ENCODE data around the gene CIROP. TPM values are rescaled to one million over a fixed set of nuclear protein-coding genes. Genes with fewer than 3 reads are reported as not detected.
A peak's percentile ranks its signal among the peaks of the same experiment; 100 is the strongest.

CIROP gene
- total RNA-seq (not detected), polyA plus RNA-seq (ENCODE audit: insufficient read depth in 1 of 8, insufficient read length in 8 of 8, low replicate concordance in 1 of 8) (not detected)
- long read RNA-seq, donor 1, result 0 reads
- long read RNA-seq, donor 2, result 0 reads
- long read RNA-seq, donor 3, result 0 reads
- long read RNA-seq, donor 4, result 0 reads
- long read RNA-seq, donor 5, result 0 reads
- long read RNA-seq, donor 6, result 0 reads
- long read RNA-seq, donor 7, result 0 reads
- long read RNA-seq, donor 8, result 0 reads
- long read RNA-seq, donor 9, result 0 reads
- long read RNA-seq, donor 10, result 0 reads
- long read RNA-seq, donor 11, result 0 reads

GRCh38 chr14:23104591-23105347 lies at the start of gene CIROP:
Gene CIROP (minus strand): TSS chr14:23104989. CDS start chr14:23104920, 69 bp downstream.
- no peak within 1 kb of the TSS for H3K4me3 ChIP-seq (ENCODE audit: low read length)
- H3K9me3 ChIP-seq (replicated peaks; ENCODE audit: control insufficient read depth, low read depth, low read length), result no peaks in the 10 kb centered on the region
- H3K27ac ChIP-seq (ENCODE audit: low read length), result no peak within 1 kb of the TSS
- peaks cover 12% of the 10 kb centered on the region for H3K27me3 ChIP-seq (ENCODE audit: control insufficient read depth, insufficient read depth, low read length)
- H3K36me3 ChIP-seq (ENCODE audit: control insufficient read depth, insufficient read depth, low read length), result no peaks in the 10 kb centered on the region
- WGBS (ENCODE audit: insufficient coverage), result 32% methylated on average over 4 of the region's 11 CpGs
- DNase-seq, result no peak
- peaks cover 4% of the 10 kb centered on the region for H3K4me1 ChIP-seq (ENCODE audit: control insufficient read depth, insufficient read depth, low read length)

GRCh38 chr14:23153851-23154796 lies 49.3 kb upstream of the CIROP start:
- 12% methylated on average over 20 of the region's 28 CpGs for WGBS (ENCODE audit: insufficient coverage)
- peak; percentile 93 for DNase-seq

GRCh38 chr14:23151342-23151741 lies 46.6 kb upstream of the CIROP start:
- no CpG with 5 or more reads among the region's 2 CpGs for WGBS (ENCODE audit: insufficient coverage)
- H3K4me3 ChIP-seq (ENCODE audit: low read length), result no peak overlapping the region
- no peaks in the 10 kb centered on the region for H3K27me3 ChIP-seq (ENCODE audit: control insufficient read depth, insufficient read depth, low read length)
- H3K4me1 ChIP-seq (ENCODE audit: control insufficient read depth, insufficient read depth, low read length), result peaks cover 23% of the 10 kb centered on the region
- no peaks in the 10 kb centered on the region for H3K9me3 ChIP-seq (replicated peaks; ENCODE audit: control insufficient read depth, low read depth, low read length)
- H3K27ac ChIP-seq (ENCODE audit: low read length), result no peak overlapping the region
- DNase-seq, result no peak
- H3K36me3 ChIP-seq (ENCODE audit: control insufficient read depth, insufficient read depth, low read length), result no peaks in the 10 kb centered on the region

More at GRCh38 chr14:23153851-23154796, 49.3 kb upstream of the CIROP start:
- peak overlapping the region; percentile 84 for H3K27ac ChIP-seq (ENCODE audit: low read length)
- no peaks in the 10 kb centered on the region for H3K36me3 ChIP-seq (ENCODE audit: control insufficient read depth, insufficient read depth, low read length)
- peaks cover 23% of the 10 kb centered on the region for H3K4me1 ChIP-seq (ENCODE audit: control insufficient read depth, insufficient read depth, low read length)
- no peaks in the 10 kb centered on the region for H3K9me3 ChIP-seq (replicated peaks; ENCODE audit: control insufficient read depth, low read depth, low read length)
- no peak overlapping the region for H3K4me3 ChIP-seq (ENCODE audit: low read length)
- H3K27me3 ChIP-seq (ENCODE audit: control insufficient read depth, insufficient read depth, low read length), result no peaks in the 10 kb centered on the region

- Histone ChIP-seq H3K36me3 (ENCODE audit: control insufficient read depth, insufficient read depth, low read length) (no peaks in the 10 kb centered on the region), H3K9me3 (replicated peaks; ENCODE audit: control insufficient read depth, low read depth, low read length) (no peaks in the 10 kb centered on the region), H3K4me1 (ENCODE audit: control insufficient read depth, insufficient read depth, low read length) (peaks cover 15% of the 10 kb centered on the region), H3K27ac (ENCODE audit: low read length) (no peak overlapping the region), H3K27me3 (ENCODE audit: control insufficient read depth, insufficient read depth, low read length) (no peaks in the 10 kb centered on the region), H3K4me3 (ENCODE audit: low read length) (no peak overlapping the region)
- no peak for DNase-seq
Measured at GRCh38 chr14:23149745-23150144, 45.0 kb upstream of the CIROP start.

- no peak overlapping the region for H3K27ac ChIP-seq (ENCODE audit: low read length)
- no peak for DNase-seq
- WGBS (ENCODE audit: insufficient coverage), result 100% methylated on average over 1 of the region's 5 CpGs
- H3K36me3 ChIP-seq (ENCODE audit: control insufficient read depth, insufficient read depth, low read length), result no peaks in the 10 kb centered on the region
- H3K4me1 ChIP-seq (ENCODE audit: control insufficient read depth, insufficient read depth, low read length), result peaks cover 5% of the 10 kb centered on the region
- H3K4me3 ChIP-seq (ENCODE audit: low read length), result no peak overlapping the region
- no peaks in the 10 kb centered on the region for H3K9me3 ChIP-seq (replicated peaks; ENCODE audit: control insufficient read depth, low read depth, low read length)
- H3K27me3 ChIP-seq (ENCODE audit: control insufficient read depth, insufficient read depth, low read length), result no peaks in the 10 kb centered on the region
Measured at GRCh38 chr14:23148591-23149249, 43.9 kb upstream of the CIROP start.

- H3K4me3 ChIP-seq (ENCODE audit: low read length), result no peak overlapping the region
- no peaks in the 10 kb centered on the region for H3K4me1 ChIP-seq (ENCODE audit: control insufficient read depth, insufficient read depth, low read length)
- no peaks in the 10 kb centered on the region for H3K9me3 ChIP-seq (replicated peaks; ENCODE audit: control insufficient read depth, low read depth, low read length)
- H3K27me3 ChIP-seq (ENCODE audit: control insufficient read depth, insufficient read depth, low read length), result no peaks in the 10 kb centered on the region
- WGBS (ENCODE audit: insufficient coverage), result 43% methylated on average over 1 of the region's 1 CpG
- H3K36me3 ChIP-seq (ENCODE audit: control insufficient read depth, insufficient read depth, low read length), result no peaks in the 10 kb centered on the region
- DNase-seq, result peak; percentile 47
- H3K27ac ChIP-seq (ENCODE audit: low read length), result no peak overlapping the region
Measured at GRCh38 chr14:23147676-23148075, 42.9 kb upstream of the CIROP start.

GRCh38 chr14:23146980-23147379 lies 42.2 kb upstream of the CIROP start:
- Histone ChIP-seq H3K4me3 (ENCODE audit: low read length) (no peak overlapping the region), H3K27ac (ENCODE audit: low read length) (no peak overlapping the region), H3K4me1 (ENCODE audit: control insufficient read depth, insufficient read depth, low read length) (peaks cover 5% of the 10 kb centered on the region), H3K27me3 (ENCODE audit: control insufficient read depth, insufficient read depth, low read length) (no peaks in the 10 kb centered on the region), H3K9me3 (replicated peaks; ENCODE audit: control insufficient read depth, low read depth, low read length) (no peaks in the 10 kb centered on the region), H3K36me3 (ENCODE audit: control insufficient read depth, insufficient read depth, low read length) (no peaks in the 10 kb centered on the region)
- DNase-seq, result no peak
- 89% methylated on average over 3 of the region's 4 CpGs for WGBS (ENCODE audit: insufficient coverage)

- no peak overlapping the region for H3K4me3 ChIP-seq (ENCODE audit: low read length)
- H3K27me3 ChIP-seq (ENCODE audit: control insufficient read depth, insufficient read depth, low read length), result no peaks in the 10 kb centered on the region
- no peaks in the 10 kb centered on the region for H3K36me3 ChIP-seq (ENCODE audit: control insufficient read depth, insufficient read depth, low read length)
- 79% methylated on average over 2 of the region's 2 CpGs for WGBS (ENCODE audit: insufficient coverage)
- peaks cover 5% of the 10 kb centered on the region for H3K4me1 ChIP-seq (ENCODE audit: control insufficient read depth, insufficient read depth, low read length)
- DNase-seq, result no peak
- H3K9me3 ChIP-seq (replicated peaks; ENCODE audit: control insufficient read depth, low read depth, low read length), result no peaks in the 10 kb centered on the region
- H3K27ac ChIP-seq (ENCODE audit: low read length), result no peak overlapping the region
Measured at GRCh38 chr14:23146351-23146910, 41.6 kb upstream of the CIROP start.

- H3K27me3 ChIP-seq (ENCODE audit: control insufficient read depth, insufficient read depth, low read length), result no peaks in the 10 kb centered on the region
- 60% methylated on average over 2 of the region's 4 CpGs for whole genome bisulfite sequencing (ENCODE audit: insufficient coverage)
- H3K9me3 ChIP-seq (replicated peaks; ENCODE audit: control insufficient read depth, low read depth, low read length), result no peaks in the 10 kb centered on the region
- no peak for DNase-seq
- peaks cover 5% of the 10 kb centered on the region for H3K4me1 ChIP-seq (ENCODE audit: control insufficient read depth, insufficient read depth, low read length)
- no peak overlapping the region for H3K27ac ChIP-seq (ENCODE audit: low read length)
- no peak overlapping the region for H3K4me3 ChIP-seq (ENCODE audit: low read length)
- no peaks in the 10 kb centered on the region for H3K36me3 ChIP-seq (ENCODE audit: control insufficient read depth, insufficient read depth, low read length)
Measured at GRCh38 chr14:23145794-23146350, 41.1 kb upstream of the CIROP start.
